Neutrophil (primary cell): ENCODE measurements around the gene RNASEH1.

ENCODE experiments used
- H3K27ac ChIP-seq: fragments of 200-600 bp; sonication (generic); 2 replicates; pipeline ENCODE4 v1.5.1; 2016; ENCODE audit warnings: mild to moderate bottlenecking, moderate library complexity
- H3K27me3 ChIP-seq: fragments of 200-600 bp; sonication (generic); 2 replicates; pipeline ENCODE4 v1.6.0; 2016; ENCODE audit warnings: mild to moderate bottlenecking
- H3K36me3 ChIP-seq: fragments of 200-600 bp; sonication (generic); 2 replicates; pipeline ENCODE4 v1.5.1; 2017
- H3K4me1 ChIP-seq, 2 experiments: fragments of 200-600 bp in 1 of 2; sonication (generic) in 1 of 2; 1 replicate in 1 of 2; 2 replicates in 1 of 2; pipeline versions ENCODE4 v1.5.1 to v1.6.1; 2013 to 2016; ENCODE audit warnings: low read depth in 1 of 2, low read length in 1 of 2, mild to moderate bottlenecking in 1 of 2, moderate library complexity in 1 of 2; ENCODE audit not compliant: control insufficient read depth in 1 of 2, insufficient read depth in 1 of 2
- H3K4me3 ChIP-seq, 2 experiments: fragments of 200-600 bp in 1 of 2; sonication (generic) in 1 of 2; 1 replicate in 1 of 2; 2 replicates in 1 of 2; pipeline ENCODE4 v1.5.1; 2013 to 2016; ENCODE audit warnings: low read depth in 1 of 2, low read length in 1 of 2, mild to moderate bottlenecking in 1 of 2, moderate library complexity in 1 of 2
- H3K9me3 ChIP-seq: fragments of 200-600 bp; sonication (generic); 2 replicates; pipeline ENCODE4 v1.5.1; 2016
- CTCF ChIP-seq: fragments of 200-600 bp; sonication (generic); IDR thresholded peaks from 2 replicates; pipeline ENCODE4 v1.5.1; 2016; ENCODE audit warnings: antibody characterized with exemption

Gene RNASEH1

DNA sequence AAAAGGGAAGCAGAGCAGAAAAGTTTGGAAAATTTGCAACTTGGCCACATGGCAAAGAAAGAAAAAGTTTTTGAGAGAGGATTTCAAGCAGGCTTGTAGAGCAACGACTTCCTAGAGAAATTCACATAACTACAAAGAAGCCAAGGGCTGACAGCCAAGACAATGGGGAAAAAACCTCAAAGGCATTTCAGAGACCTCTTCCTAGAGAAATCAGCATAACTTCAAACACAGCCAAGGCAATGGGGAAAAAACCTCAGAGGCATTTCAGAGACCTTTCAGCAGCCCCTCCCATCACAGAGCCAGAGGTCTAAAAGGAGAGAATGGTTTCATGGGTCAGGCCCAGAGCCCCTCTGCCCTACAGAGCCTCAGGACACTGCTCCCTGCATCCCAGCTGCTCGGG, 46.0 kb downstream of the RNASEH1 start:
- Histone ChIP-seq H3K27me3 (no peaks in the 10 kb centered on the region), H3K36me3 (peaks cover 33% of the 10 kb centered on the region)

DNA sequence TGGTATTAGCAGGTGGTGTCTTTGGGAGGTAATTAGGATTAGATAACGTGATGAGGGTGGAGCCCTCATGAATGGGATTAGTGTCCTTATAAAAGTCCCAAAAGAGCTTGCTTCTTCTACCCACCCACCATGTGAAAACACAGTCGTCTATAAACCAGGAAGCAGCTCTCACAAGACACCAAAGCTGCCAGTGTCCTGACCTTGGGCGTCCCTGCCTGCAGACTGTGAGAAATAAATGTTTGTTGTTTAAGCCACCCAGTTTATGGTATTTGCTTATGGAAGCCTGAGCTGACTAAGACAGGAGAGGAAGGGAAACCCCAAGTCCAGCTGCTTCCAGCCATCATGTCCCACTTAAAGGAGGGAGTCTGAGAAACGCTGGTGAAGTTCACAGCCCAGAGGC, 52.4 kb downstream of the RNASEH1 start:
- no peaks in the 10 kb centered on the region for H3K27me3 ChIP-seq
- peaks cover 33% of the 10 kb centered on the region for H3K36me3 ChIP-seq
- TF ChIP-seq CTCF: no peak
- H3K9me3 ChIP-seq: no peaks in the 10 kb centered on the region
- no peak overlapping the region for H3K27ac ChIP-seq
- H3K4me3 ChIP-seq: no peak overlapping the region
- H3K4me1 ChIP-seq: no peaks in the 10 kb centered on the region

More for the DNA sequence above, 46.0 kb downstream of the RNASEH1 start:
- Histone ChIP-seq H3K27ac (no peak overlapping the region), H3K9me3 (no peaks in the 10 kb centered on the region), H3K4me3 (no peak overlapping the region), H3K4me1 (no peaks in the 10 kb centered on the region)
- TF ChIP-seq CTCF: no peak

DNA sequence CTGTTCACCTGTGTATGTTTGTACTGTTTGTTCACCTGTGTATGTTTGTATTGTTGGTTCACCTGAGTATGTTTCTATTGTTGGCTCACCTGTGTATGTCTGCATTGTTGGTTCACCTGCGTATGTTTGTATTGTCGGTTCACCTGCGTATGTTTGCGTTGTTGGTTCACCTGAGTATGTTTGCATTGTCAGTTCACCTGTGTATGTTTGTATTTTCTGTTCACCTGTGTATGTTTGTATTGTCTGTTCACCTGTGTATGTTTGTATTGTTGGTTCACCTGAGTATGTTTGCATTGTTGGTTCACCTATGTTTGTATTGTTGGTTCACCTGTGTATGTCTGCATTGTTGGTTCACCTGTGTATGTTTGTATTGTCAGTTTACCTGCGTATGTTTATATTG, 53.4 kb downstream of the RNASEH1 start:
- no peaks in the 10 kb centered on the region for H3K4me1 ChIP-seq
- H3K27ac ChIP-seq: no peak overlapping the region
- no peak for TF ChIP-seq CTCF
- no peaks in the 10 kb centered on the region for H3K9me3 ChIP-seq
- peaks cover 40% of the 10 kb centered on the region for H3K36me3 ChIP-seq
- no peak overlapping the region for H3K4me3 ChIP-seq
- H3K27me3 ChIP-seq: no peaks in the 10 kb centered on the region

DNA sequence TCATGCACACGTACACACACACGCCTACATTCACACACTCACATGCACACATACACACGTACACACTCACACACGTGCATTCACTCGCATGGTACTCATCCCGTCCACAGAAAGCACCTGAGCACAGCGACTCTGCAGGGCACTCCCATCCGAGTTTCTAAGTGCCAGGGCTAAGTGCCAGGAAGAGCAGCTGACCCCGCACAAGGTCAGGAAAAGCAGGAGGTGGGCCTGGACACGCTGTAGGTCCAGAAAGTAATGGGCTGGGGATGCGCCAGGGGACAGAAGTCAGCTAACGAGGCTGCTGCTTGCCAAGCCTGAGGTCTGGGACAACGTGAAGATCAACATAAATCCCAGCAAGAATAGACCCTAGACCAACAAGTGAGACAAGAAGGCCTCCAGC, 54.6 kb downstream of the RNASEH1 start:
- TF ChIP-seq CTCF: no peak

DNA sequence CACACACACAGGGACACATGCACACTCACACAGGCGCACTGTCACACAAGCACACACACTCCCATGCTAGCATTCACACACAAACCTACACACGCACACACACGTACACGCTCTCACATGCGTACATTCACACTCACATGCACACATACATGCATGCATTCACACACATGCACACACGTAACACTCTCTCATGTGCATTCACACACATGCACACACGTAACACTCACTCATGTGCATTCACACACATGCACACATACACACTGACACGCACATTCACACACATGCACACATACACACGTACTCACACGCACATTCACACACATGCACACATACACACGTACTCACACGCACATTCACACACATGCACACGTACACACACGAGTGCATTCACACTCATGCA, 55.1 kb downstream of the RNASEH1 start:
- H3K4me1 ChIP-seq: no peaks in the 10 kb centered on the region
- TF ChIP-seq CTCF: no peak
- no peak overlapping the region for H3K4me3 ChIP-seq
- H3K27ac ChIP-seq: no peak overlapping the region
- peaks cover 57% of the 10 kb centered on the region for H3K36me3 ChIP-seq
- no peaks in the 10 kb centered on the region for H3K9me3 ChIP-seq
- no peaks in the 10 kb centered on the region for H3K27me3 ChIP-seq

More for the DNA sequence above, 54.6 kb downstream of the RNASEH1 start:
- Histone ChIP-seq H3K27me3 (no peaks in the 10 kb centered on the region), H3K9me3 (no peaks in the 10 kb centered on the region), H3K36me3 (peaks cover 52% of the 10 kb centered on the region), H3K4me3 (no peak overlapping the region), H3K27ac (no peak overlapping the region), H3K4me1 (no peaks in the 10 kb centered on the region)

DNA sequence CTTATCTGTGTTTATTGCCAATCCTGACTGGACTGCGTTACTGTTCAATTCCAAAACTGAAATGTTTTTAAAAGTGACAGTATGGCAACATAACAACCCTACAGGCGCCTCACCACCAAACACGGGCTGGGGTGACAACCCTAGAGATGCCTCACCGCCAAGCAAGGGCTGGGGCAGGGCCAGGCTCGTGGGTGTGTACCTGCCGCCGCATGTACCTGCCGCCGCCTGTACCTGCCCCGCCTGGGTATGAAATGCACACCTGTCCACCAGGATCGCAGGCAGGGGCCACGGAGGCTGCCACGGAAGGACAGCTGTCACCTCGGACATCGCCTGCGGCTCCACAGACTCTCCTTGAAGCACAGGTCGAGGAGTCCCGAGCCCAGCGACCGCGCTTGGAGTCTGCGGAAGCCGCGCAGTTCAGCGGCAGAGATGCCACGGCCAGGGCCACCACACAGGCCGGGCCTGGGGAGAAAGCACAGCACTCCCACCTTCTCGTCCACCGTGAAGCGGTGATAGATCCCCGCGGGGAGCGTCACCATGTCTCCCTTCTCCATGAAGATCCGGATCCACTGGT, 57.7 kb downstream of the RNASEH1 start:
- H3K9me3 ChIP-seq: no peaks in the 10 kb centered on the region
- H3K36me3 ChIP-seq: peaks cover 83% of the 10 kb centered on the region

More for the DNA sequence above, 57.7 kb downstream of the RNASEH1 start:
- Histone ChIP-seq H3K4me3 (no peak overlapping the region), H3K4me1 (no peaks in the 10 kb centered on the region), H3K27me3 (no peaks in the 10 kb centered on the region), H3K27ac (no peak overlapping the region)
- TF ChIP-seq CTCF: no peak
